Esophagus squamous epithelium (tissue), 5 donors: ENCODE results near the gene DDB1. TPM values are rescaled to one million over a fixed set of nuclear protein-coding genes. Genes with fewer than 3 reads are reported as not detected.

Experiments used
- DNase-seq: peaks from one replicate; lab custom pipeline; 2025; lab: John Stamatoyannopoulos, UW
- H3K27ac ChIP-seq, 4 donors: fragments of 200-600 bp; sonication (generic); one replicate each; pipeline ENCODE4 v1.5.1; 2016 to 2019; ENCODE audit warnings: mild to moderate bottlenecking in 1 of 4
- H3K27me3 ChIP-seq, 4 donors: fragments of 200-600 bp; sonication (generic); 1 replicate in 3 of 4; 2 replicates in 1 of 4; pipeline versions ENCODE4 v1.5.1 to v1.6.0; 2017 to 2021; ENCODE audit warnings: antibody characterized with exemption in 1 of 4
- H3K36me3 ChIP-seq, 3 donors: fragments of 200-600 bp; sonication (generic); one replicate each; pipeline ENCODE4 v1.5.1; 2016 to 2019
- H3K4me1 ChIP-seq, 3 donors: fragments of 200-600 bp; sonication (generic); one replicate each; pipeline ENCODE4 v1.5.1; 2017 to 2019
- H3K4me3 ChIP-seq, 4 donors: fragments of 200-600 bp; sonication (generic); 1 replicate in 3 of 4; 2 replicates in 1 of 4; pipeline ENCODE4 v1.5.1; 2016 to 2019; ENCODE audit warnings: mild to moderate bottlenecking in 2 of 4, moderate library complexity in 1 of 4
- H3K9me3 ChIP-seq, 3 donors: fragments of 200-600 bp; sonication (generic); one replicate each; pipeline ENCODE4 v1.5.1; 2016 to 2019
- POLR2A ChIP-seq, 4 donors: fragments of 450-650 bp; IDR thresholded peaks; one replicate each; pipeline ENCODE4 v1.6.1; 2017; ENCODE audit warnings: antibody characterized with exemption in 4 of 4, mild to moderate bottlenecking in 4 of 4, moderate library complexity in 3 of 4
- WGBS, 2 donors: methylation state at CpG; one replicate each; pipeline ENCODE4 v1.1.5; 2018; 5-methylcytosine and 5-hydroxymethylcytosine counted together
- intact Hi-C: fragments of 100-400 bp; cut with DNase I; formaldehyde crosslinking; loops from one replicate; pipeline ENCODE4 v1.15.0; 2022
- total RNA-seq, 4 donors: library from RNA; depleted of rRNA; stranded (reverse); fragments of >200 nt; gene quantifications; one replicate each; pipeline ENCODE4 v1.1.0, GENCODE V29; 2016
- TF ChIP-seq, protein P1 (sequence below), 6 experiments: fragments of 450-650 bp in 4 of 6; fragments of 200-600 bp in 2 of 6; sonication (generic) in 2 of 6; IDR thresholded peaks; one replicate each; pipeline ENCODE4 v1.5.1; 2016 to 2019; ENCODE audit warnings: antibody characterized with exemption in 6 of 6, mild to moderate bottlenecking in 4 of 6, moderate library complexity in 4 of 6
- donor health status: DM: yes; HTN: yes; CAD: no.

The DDB1 gene
- total RNA-seq, 4 donors from 2014 or later = 98.9 to 146 (median 127) TPM

DNA sequence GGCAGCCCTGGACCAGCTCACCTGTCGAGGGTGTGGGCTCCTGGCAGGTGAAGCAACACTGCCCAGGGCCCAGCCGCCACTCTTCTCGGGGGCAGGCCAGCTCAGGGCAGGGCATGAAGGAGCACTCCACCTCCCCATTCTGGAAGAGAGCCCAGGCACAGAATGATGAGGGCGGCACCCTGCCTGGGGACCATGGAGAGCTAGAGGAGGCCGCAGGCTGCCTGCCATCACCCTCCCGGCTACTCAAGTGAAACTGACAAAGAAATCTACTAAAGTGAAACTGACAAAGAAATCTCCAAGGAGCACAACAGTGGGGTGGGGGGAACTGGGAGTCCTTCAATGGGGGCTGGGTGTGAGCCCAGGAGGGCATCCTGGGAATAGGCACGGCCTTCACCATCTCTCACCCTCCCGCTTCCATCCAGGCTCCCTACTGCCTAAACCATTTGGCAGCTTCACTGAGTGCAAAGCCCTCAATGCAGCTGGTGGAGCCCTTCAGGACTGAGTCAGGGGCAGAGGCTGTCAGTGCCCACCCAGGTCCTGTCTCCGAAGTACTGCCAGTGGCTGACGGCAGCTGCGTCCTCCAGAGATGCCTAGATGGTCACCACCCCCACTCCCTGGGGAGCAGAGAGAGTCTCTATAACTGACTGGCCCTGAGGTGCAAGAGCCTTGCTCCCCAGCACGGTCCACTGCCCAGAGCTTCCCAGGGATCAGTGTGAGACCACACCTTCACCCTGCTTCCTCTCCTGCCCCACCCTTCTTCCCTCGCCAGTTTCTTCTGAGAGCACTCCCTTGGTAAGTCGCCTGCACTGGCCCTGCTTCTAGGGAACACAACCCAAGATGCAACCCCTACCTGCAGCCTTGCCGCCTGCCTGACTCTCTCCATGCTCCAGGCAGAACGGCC is 59.5 kb downstream of the DDB1 start:
- H3K4me3 ChIP-seq = no peak overlapping the region
- no peaks in the 10 kb centered on the region for H3K36me3 ChIP-seq
- no peaks in the 10 kb centered on the region for H3K9me3 ChIP-seq
- peaks cover 0 to 22% (median 0%) of the 10 kb centered on the region in 4 donors for H3K27me3 ChIP-seq
- intact Hi-C loops = no loop called here
- peaks cover 5 to 19% (median 9%) of the 10 kb centered on the region in 3 donors for H3K4me1 ChIP-seq
- 43 to 51% methylated on average over 8 to 9 of the region's 16 CpGs for WGBS, 2 donors
- DNase-seq = no peak
- TF ChIP-seq, protein P1, sequence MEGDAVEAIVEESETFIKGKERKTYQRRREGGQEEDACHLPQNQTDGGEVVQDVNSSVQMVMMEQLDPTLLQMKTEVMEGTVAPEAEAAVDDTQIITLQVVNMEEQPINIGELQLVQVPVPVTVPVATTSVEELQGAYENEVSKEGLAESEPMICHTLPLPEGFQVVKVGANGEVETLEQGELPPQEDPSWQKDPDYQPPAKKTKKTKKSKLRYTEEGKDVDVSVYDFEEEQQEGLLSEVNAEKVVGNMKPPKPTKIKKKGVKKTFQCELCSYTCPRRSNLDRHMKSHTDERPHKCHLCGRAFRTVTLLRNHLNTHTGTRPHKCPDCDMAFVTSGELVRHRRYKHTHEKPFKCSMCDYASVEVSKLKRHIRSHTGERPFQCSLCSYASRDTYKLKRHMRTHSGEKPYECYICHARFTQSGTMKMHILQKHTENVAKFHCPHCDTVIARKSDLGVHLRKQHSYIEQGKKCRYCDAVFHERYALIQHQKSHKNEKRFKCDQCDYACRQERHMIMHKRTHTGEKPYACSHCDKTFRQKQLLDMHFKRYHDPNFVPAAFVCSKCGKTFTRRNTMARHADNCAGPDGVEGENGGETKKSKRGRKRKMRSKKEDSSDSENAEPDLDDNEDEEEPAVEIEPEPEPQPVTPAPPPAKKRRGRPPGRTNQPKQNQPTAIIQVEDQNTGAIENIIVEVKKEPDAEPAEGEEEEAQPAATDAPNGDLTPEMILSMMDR (IDR thresholded peaks at IDR 0.05) = no peak
- no peak overlapping the region for H3K27ac ChIP-seq

DNA sequence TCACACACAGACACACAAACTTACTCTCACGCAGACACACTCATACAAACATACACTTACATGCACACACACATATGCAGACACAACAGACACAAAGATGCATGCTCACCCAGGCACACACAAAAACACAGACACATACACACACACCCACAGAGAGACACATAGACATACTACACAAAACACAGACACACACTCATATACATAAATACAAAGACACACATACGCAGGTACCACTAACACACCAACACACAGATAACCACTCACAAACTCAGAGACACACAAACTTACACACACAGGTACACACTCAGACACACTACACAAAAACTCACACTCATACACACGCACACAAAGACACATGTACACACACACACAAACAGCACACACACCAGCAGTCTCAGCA is 60.2 kb downstream of the DDB1 start:
- TF ChIP-seq POLR2A (IDR thresholded peaks at IDR 0.05) = no peak
- TF ChIP-seq, protein P1 (IDR thresholded peaks at IDR 0.05) = no peak
- peaks cover 5 to 19% (median 9%) of the 10 kb centered on the region in 3 donors for H3K4me1 ChIP-seq
- H3K4me3 ChIP-seq = no peak overlapping the region
- 61 to 86% methylated on average over 2 to 3 of the region's 3 CpGs for WGBS, 2 donors
- peaks cover 0 to 15% (median 0%) of the 10 kb centered on the region in 4 donors for H3K27me3 ChIP-seq
- intact Hi-C loops = no loop called here
- H3K36me3 ChIP-seq = no peaks in the 10 kb centered on the region
- H3K27ac ChIP-seq = no peak overlapping the region
- DNase-seq = no peak
- H3K9me3 ChIP-seq = no peaks in the 10 kb centered on the region

DNA sequence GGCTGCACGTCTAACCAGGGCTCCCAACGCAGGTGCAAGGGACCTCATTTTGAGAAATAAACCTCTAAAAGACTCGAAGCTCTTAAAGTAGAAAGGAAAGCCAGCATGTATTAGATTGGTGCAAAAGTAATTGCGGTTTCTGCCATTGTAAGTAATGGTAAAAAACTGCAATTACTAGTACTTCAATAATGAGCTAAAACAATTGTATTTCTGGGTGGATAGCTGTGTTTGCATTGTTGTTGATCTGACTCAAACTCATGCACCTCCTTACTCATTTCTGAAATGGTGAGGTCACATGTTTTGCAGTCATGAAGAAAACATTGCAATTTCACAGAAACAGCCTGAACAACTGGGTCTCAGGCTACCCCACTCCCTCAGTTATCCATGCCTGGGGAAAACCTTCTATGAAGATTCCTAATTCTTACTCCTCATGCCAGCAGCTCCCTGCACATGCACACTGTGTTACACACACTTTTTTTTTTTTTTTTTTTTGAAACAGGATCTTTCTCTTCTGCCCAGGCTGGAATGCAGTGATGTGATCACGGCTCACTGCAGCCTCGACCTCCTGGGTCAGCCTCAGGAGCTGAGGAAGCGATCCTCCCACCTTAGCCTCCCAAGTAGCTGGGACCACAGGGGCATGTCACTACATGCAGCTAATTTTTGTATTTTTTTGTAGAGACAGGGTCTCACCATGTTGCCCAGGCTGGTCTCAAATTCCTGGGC is 62.4 kb downstream of the DDB1 start:
- Histone ChIP-seq H3K4me3 (no peak overlapping the region), H3K36me3 (no peaks in the 10 kb centered on the region), H3K27ac (no peak overlapping the region), H3K9me3 (no peaks in the 10 kb centered on the region), H3K4me1 (peaks cover 5 to 19% (median 9%) of the 10 kb centered on the region in 3 donors), H3K27me3 (peaks cover 0 to 3% (median 0%) of the 10 kb centered on the region in 4 donors)
- no peak for DNase-seq
- intact Hi-C loops = no loop called here
- TF ChIP-seq, protein P1 (IDR thresholded peaks at IDR 0.05) = no peak
- 80 to 82% methylated on average over 6 to 7 of the region's 7 CpGs for WGBS, 2 donors

DNA sequence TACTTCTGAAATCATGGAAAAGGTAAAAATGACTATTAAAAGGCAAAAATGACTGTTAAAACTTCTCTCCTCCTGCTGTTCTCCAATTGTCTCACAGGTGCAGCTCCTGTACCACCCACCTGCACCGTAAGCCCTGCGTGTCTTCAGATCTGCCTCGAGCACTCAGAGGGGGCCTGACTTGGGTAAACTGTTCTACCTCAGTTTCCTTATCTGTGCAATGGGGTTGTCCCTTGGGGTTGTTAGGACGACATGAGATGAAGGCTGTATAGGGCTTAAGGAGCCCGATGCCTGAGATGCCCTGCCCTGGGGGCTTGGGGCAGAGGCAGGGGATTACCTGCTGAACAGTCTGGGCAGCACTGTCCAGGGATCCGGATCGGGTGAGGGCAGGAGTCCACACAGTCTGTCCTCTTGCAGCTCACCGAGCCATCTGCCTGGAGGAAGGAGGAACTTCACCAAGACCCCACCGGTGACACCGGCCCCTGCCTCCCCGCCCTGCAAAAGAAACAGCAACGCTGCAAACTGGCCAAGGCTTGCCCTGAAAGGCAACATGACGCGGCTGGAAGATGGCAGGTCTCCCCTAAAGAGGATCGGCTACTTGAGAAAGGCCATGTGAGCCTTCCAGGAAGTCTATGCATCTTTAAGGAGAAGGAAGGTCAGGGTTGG is 64.2 kb downstream of the DDB1 start:
- no peaks in the 10 kb centered on the region for H3K9me3 ChIP-seq
- intact Hi-C loops = no loop called here
- no peaks in the 10 kb centered on the region for H3K36me3 ChIP-seq
- TF ChIP-seq, protein P1 (IDR thresholded peaks at IDR 0.05) = no peak
- no peak for TF ChIP-seq POLR2A (IDR thresholded peaks at IDR 0.05)
- peaks cover 3 to 10% (median 5%) of the 10 kb centered on the region in 3 donors for H3K4me1 ChIP-seq
- no peaks in the 10 kb centered on the region for H3K27me3 ChIP-seq
- no peak for DNase-seq
- no peak overlapping the region for H3K27ac ChIP-seq
- WGBS, 2 donors = 82 to 92% methylated on average over 7 to 10 of the region's 15 CpGs
- H3K4me3 ChIP-seq = no peak overlapping the region
